Transverse colon (tissue), 4 donors: ENCODE data around the gene PC.

Experiments used
- CTCF ChIP-seq, 5 experiments: fragments of 200-600 bp in 3 of 5; fragments of 450-650 bp in 2 of 5; sonication (generic) in 3 of 5; IDR thresholded peaks; 1 replicate in 2 of 5; 2 replicates in 3 of 5; pipeline ENCODE4 v1.5.1; 2016 to 2017; ENCODE audit warnings: antibody characterized with exemption in 5 of 5, inconsistent platforms in 3 of 5, mild to moderate bottlenecking in 2 of 5, moderate library complexity in 1 of 5
- EP300 ChIP-seq: sonication (generic); formaldehyde crosslinking; IDR thresholded peaks from one replicate; pipeline ENCODE4 v1.6.1; 2017; ENCODE audit warnings: antibody characterized with exemption, low read depth
- POLR2A ChIP-seq: fragments of 450-650 bp; IDR thresholded peaks from one replicate; pipeline ENCODE4 v1.6.1; 2016; ENCODE audit warnings: antibody characterized with exemption, mild to moderate bottlenecking, moderate library complexity
- POLR2AphosphoS5 ChIP-seq, 3 donors: sonication (generic); formaldehyde crosslinking; IDR thresholded peaks; one replicate each; pipeline ENCODE4 v1.6.1; 2016; ENCODE audit warnings: antibody characterized with exemption in 3 of 3

GRCh38 chr11:66868082-66868725 lies 90.0 kb downstream of the PC start:
- TF ChIP-seq CTCF (IDR thresholded peaks at IDR 0.05) (no peak), EP300 (no peak), POLR2A (no peak), POLR2AphosphoS5 (IDR thresholded peaks at IDR 0.05) (no peak)
